HEK293 (cell line): ENCODE data around the gene CBX2.

Experiments
- CTCF ChIA-PET: fragments of 350-600 bp; formaldehyde crosslinking; extraction: SDS; loops from one replicate; lab custom pipeline; 2021; ENCODE audit warnings: antibody characterized with exemption; lab: Yijun Ruan, JAX
- POLR2A ChIA-PET: fragments of 300-600 bp; formaldehyde crosslinking; extraction: SDS; loops from one replicate; lab custom pipeline; 2020; ENCODE audit warnings: antibody characterized with exemption, inconsistent platforms; lab: Yijun Ruan, JAX
- H3K27ac ChIP-seq: fragments of 200-500 bp; sonication (Bioruptor generic); 2 replicates; pipeline ENCODE4 v1.5.1; 2014; ENCODE audit warnings: low read depth, low read length, control low read depth, inconsistent platforms; ENCODE audit errors: extremely low read depth
- H3K36me3 ChIP-seq, 2 experiments: fragments of 200-500 bp in 1 of 2; sonication (Bioruptor generic) in 1 of 2; 1 replicate in 1 of 2; 2 replicates in 1 of 2; pipeline ENCODE4 v1.5.1; 2014 to 2017; ENCODE audit warnings: inconsistent platforms in 2 of 2, low read length in 2 of 2; ENCODE audit not compliant: control insufficient read depth in 2 of 2, insufficient read depth in 1 of 2
- H3K4me1 ChIP-seq: fragments of 200-500 bp; sonication (Bioruptor generic); 2 replicates; pipeline ENCODE4 v1.5.1; 2014; ENCODE audit warnings: mild to moderate bottlenecking, low read length, inconsistent platforms; ENCODE audit not compliant: control insufficient read depth, insufficient read depth
- H3K4me3 ChIP-seq: 2 replicates; pipeline ENCODE4 v1.5.1; 2011; ENCODE audit warnings: low read depth, mild to moderate bottlenecking, control low read depth, low read length, moderate library complexity
- H3K9me3 ChIP-seq: fragments of 200-500 bp; sonication (Bioruptor generic); 2 replicates; pipeline ENCODE4 v1.5.1; 2014; ENCODE audit warnings: low read depth, low read length, inconsistent platforms; ENCODE audit not compliant: control insufficient read depth, insufficient read depth
- BCL11B ChIP-seq: fragments of 450-650 bp; formaldehyde crosslinking; IDR thresholded peaks from 2 replicates; pipeline ENCODE4 v1.5.1; 2016; ENCODE audit warnings: low read depth, missing biosample characterization, missing genetic modification characterization
- CTCF ChIP-seq: fragments of 450-650 bp; formaldehyde crosslinking; IDR thresholded peaks from 2 replicates; pipeline ENCODE4 v1.5.1; 2016; ENCODE audit warnings: missing biosample characterization, missing genetic modification characterization
- FEZF1 ChIP-seq: fragments of 450-650 bp; formaldehyde crosslinking; IDR thresholded peaks from 2 replicates; pipeline ENCODE4 v1.5.1; 2016; ENCODE audit warnings: missing biosample characterization, missing genetic modification characterization
- IKZF3 ChIP-seq: fragments of 450-650 bp; IDR thresholded peaks from 2 replicates; pipeline ENCODE4 v1.5.0; 2018; ENCODE audit warnings: missing biosample characterization, mild to moderate bottlenecking, missing genetic modification characterization, moderate library complexity
- KLF7 ChIP-seq: fragments of 450-650 bp; formaldehyde crosslinking; IDR thresholded peaks from 2 replicates; pipeline ENCODE4 v1.5.1; 2016; ENCODE audit warnings: missing biosample characterization, missing genetic modification characterization, borderline replicate concordance
- KLF8 ChIP-seq: fragments of 450-650 bp; formaldehyde crosslinking; IDR thresholded peaks from 2 replicates; pipeline ENCODE4 v1.5.1; 2016; ENCODE audit warnings: missing biosample characterization, missing genetic modification characterization
- PRDM2 ChIP-seq: fragments of 450-650 bp; formaldehyde crosslinking; IDR thresholded peaks from 2 replicates; pipeline ENCODE4 v1.5.1; 2016; ENCODE audit warnings: missing biosample characterization, missing genetic modification characterization, borderline replicate concordance
- ZBTB17 ChIP-seq: fragments of 450-650 bp; formaldehyde crosslinking; IDR thresholded peaks from 2 replicates; pipeline ENCODE4 v1.5.1; 2016; ENCODE audit warnings: missing biosample characterization, missing genetic modification characterization
- ZNF26 ChIP-seq: fragments of 450-650 bp; formaldehyde crosslinking; IDR thresholded peaks from 2 replicates; pipeline ENCODE4 v1.5.1; 2016; ENCODE audit warnings: missing biosample characterization, missing genetic modification characterization
- ZNF341 ChIP-seq: fragments of 450-650 bp; formaldehyde crosslinking; IDR thresholded peaks from 2 replicates; pipeline ENCODE4; 2016; ENCODE audit warnings: low read depth, missing biosample characterization, missing genetic modification characterization
- ZNF366 ChIP-seq: fragments of 450-650 bp; formaldehyde crosslinking; conservative IDR thresholded peaks from 2 replicates; pipeline ENCODE4 v1.5.1; 2016; ENCODE audit warnings: missing biosample characterization, missing genetic modification characterization
- ZNF404 ChIP-seq: fragments of 450-650 bp; formaldehyde crosslinking; IDR thresholded peaks from 2 replicates; pipeline ENCODE4 v1.5.1; 2017; ENCODE audit warnings: missing biosample characterization, missing genetic modification characterization
- ZNF488 ChIP-seq: fragments of 450-650 bp; formaldehyde crosslinking; IDR thresholded peaks from 2 replicates; pipeline ENCODE4 v1.5.1; 2016; ENCODE audit warnings: missing biosample characterization, missing genetic modification characterization
- ZNF501 ChIP-seq: fragments of 450-650 bp; formaldehyde crosslinking; IDR thresholded peaks from 2 replicates; pipeline ENCODE4 v1.5.1; 2016; ENCODE audit warnings: missing biosample characterization, missing genetic modification characterization
- ZNF596 ChIP-seq: fragments of 450-650 bp; IDR thresholded peaks from 2 replicates; pipeline ENCODE4 v1.5.0; 2018; ENCODE audit warnings: missing biosample characterization, mild to moderate bottlenecking, missing genetic modification characterization, moderate library complexity
- ZNF701 ChIP-seq: fragments of 450-650 bp; formaldehyde crosslinking; IDR thresholded peaks from 2 replicates; pipeline ENCODE4 v1.5.1; 2016; ENCODE audit warnings: missing biosample characterization, missing genetic modification characterization
- ZNF768 ChIP-seq: fragments of 450-650 bp; formaldehyde crosslinking; IDR thresholded peaks from 2 replicates; pipeline ENCODE4 v1.5.1; 2018; ENCODE audit warnings: missing biosample characterization, mild to moderate bottlenecking, missing genetic modification characterization
- ZSCAN23 ChIP-seq: fragments of 450-650 bp; formaldehyde crosslinking; IDR thresholded peaks from 2 replicates; pipeline ENCODE4 v1.5.1; 2016; ENCODE audit warnings: missing biosample characterization, missing genetic modification characterization

Gene CBX2

GRCh38 chr17:79779084-79779529, 1.2 kb downstream of the CBX2 start (continued):
- TF ChIP-seq ZSCAN23 (tag by site-specific recombination) (0 out of 2 replicates have a peak, but pooled peaks have one; percentile 20), FEZF1 (tag by site-specific recombination) (no peak), KLF7 (tag by site-specific recombination) (no peak), ZNF404 (tag by site-specific recombination) (no peak), ZBTB17 (tag by site-specific recombination) (peak; percentile 66), BCL11B (no peak), ZNF596 (tag by site-specific recombination) (no peak), PRDM2 (tag by site-specific recombination) (no peak), ZNF341 (tag by site-specific recombination) (peak; percentile 3; the same call in 1 of the 2 replicates), ZNF366 (tag by site-specific recombination) (peak; percentile 5; the same call in 1 of the 2 replicates), IKZF3 (tag by site-specific recombination) (no peak)

- Histone ChIP-seq H3K9me3 (no peaks in the 10 kb centered on the region), H3K27ac (no peak overlapping the region), H3K4me1 (peaks cover 21% of the 10 kb centered on the region), H3K36me3 (peaks cover 14 to 55% of the 10 kb centered on the region in 2 experiments; a peak in 2 of 3 replicates), H3K4me3 (no peak overlapping the region)
- CTCF ChIA-PET = interaction anchor here (0.5 to 2.7 kb wide), 6 partner anchors 9 to 145 kb away, joined by 3 to 10 read pairs (median 4); no protein-coding TSS in a partner anchor
- POLR2A ChIA-PET = interaction anchor here (0.6 to 2.3 kb wide), 3 partner anchors 17 to 181 kb away, joined by 4 to 17 read pairs (median 8); partner anchors contain the start of genes CBX4 and CBX8
- TF ChIP-seq ZNF701 (tag by site-specific recombination) (no peak), PRDM2 (tag by site-specific recombination) (no peak), CTCF (tag by site-specific recombination) (no peak), KLF8 (no peak), ZNF488 (no peak), ZNF768 (peak; percentile 81), ZNF501 (tag by site-specific recombination) (no peak), ZNF26 (tag by site-specific recombination) (no peak)
Observed at GRCh38 chr17:79779661-79780365, 1.9 kb downstream of the CBX2 start.
